ENCODE measurements around the gene EVA1A.

- TF ChIP-seq, protein P1, sequence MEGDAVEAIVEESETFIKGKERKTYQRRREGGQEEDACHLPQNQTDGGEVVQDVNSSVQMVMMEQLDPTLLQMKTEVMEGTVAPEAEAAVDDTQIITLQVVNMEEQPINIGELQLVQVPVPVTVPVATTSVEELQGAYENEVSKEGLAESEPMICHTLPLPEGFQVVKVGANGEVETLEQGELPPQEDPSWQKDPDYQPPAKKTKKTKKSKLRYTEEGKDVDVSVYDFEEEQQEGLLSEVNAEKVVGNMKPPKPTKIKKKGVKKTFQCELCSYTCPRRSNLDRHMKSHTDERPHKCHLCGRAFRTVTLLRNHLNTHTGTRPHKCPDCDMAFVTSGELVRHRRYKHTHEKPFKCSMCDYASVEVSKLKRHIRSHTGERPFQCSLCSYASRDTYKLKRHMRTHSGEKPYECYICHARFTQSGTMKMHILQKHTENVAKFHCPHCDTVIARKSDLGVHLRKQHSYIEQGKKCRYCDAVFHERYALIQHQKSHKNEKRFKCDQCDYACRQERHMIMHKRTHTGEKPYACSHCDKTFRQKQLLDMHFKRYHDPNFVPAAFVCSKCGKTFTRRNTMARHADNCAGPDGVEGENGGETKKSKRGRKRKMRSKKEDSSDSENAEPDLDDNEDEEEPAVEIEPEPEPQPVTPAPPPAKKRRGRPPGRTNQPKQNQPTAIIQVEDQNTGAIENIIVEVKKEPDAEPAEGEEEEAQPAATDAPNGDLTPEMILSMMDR (conservative IDR thresholded peaks at IDR 0.05; ENCODE audit: low read length) = no peak
- no peak for TF ChIP-seq EZH2phosphoT487 (IDR thresholded peaks at IDR 0.05; ENCODE audit: borderline replicate concordance)
Observed at GRCh38 chr2:75579186-75579585, 18.4 kb upstream of the EVA1A start.
